Neural cell (in vitro differentiated cells): Measurements from ENCODE around the gene CHST6. TPM values are rescaled to one million over a fixed set of nuclear protein-coding genes. Genes with fewer than 3 reads are reported as not detected.
"Not testable (repeated sequence)": the region's sequence is repeated elsewhere in the genome, so short reads cannot be mapped to it uniquely, and the experiment has no call there.

ENCODE experiments used
- H2AFZ ChIP-seq: fragments of 200-600, 300-800 bp; sonication (generic), shearing (Covaris generic); 2 replicates; pipeline ENCODE4 v1.6.0; 2014; ENCODE audit warnings: low read depth, mild to moderate bottlenecking, antibody characterized with exemption, low read length, moderate library complexity
- H3F3A ChIP-seq: fragments of 200-600 bp; shearing (Covaris generic); 2 replicates; pipeline ENCODE4 v1.6.1; 2016; ENCODE audit warnings: mild to moderate bottlenecking, moderate library complexity, mixed read lengths, antibody characterized with exemption, low read length; ENCODE audit not compliant: insufficient read depth, poor library complexity, severe bottlenecking
- H3K27ac ChIP-seq: fragments of 200-600, 300-800 bp; sonication (generic), shearing (Covaris generic); 2 replicates; pipeline ENCODE4 v1.5.1; 2014; ENCODE audit warnings: mild to moderate bottlenecking, low read length, moderate library complexity
- H3K27me3 ChIP-seq: fragments of 300-800, 200-600 bp; sonication (generic), shearing (Covaris generic); 2 replicates; pipeline ENCODE4 v1.6.0; 2014; ENCODE audit warnings: mild to moderate bottlenecking, low read depth, low read length, moderate library complexity; ENCODE audit not compliant: insufficient read depth
- H3K36me3 ChIP-seq: fragments of 300-800, 200-600 bp; sonication (generic), shearing (Covaris generic); 2 replicates; pipeline ENCODE4 v1.5.1; 2014; ENCODE audit warnings: mild to moderate bottlenecking, antibody characterized with exemption, low read length, moderate library complexity; ENCODE audit not compliant: insufficient read depth
- H3K4me2 ChIP-seq: fragments of 300-800, 200-600 bp; sonication (generic), shearing (Covaris generic); 2 replicates; pipeline ENCODE4 v1.6.0; 2014; ENCODE audit warnings: mild to moderate bottlenecking, low read length
- H3K4me3 ChIP-seq: fragments of 300-800, 200-600 bp; sonication (generic), shearing (Covaris generic); 2 replicates; pipeline ENCODE4 v1.5.1; 2014; ENCODE audit warnings: mild to moderate bottlenecking, low read length, moderate library complexity
- H3K79me2 ChIP-seq: fragments of 200-600 bp; shearing (Covaris generic); replicated peaks from 2 replicates; pipeline ENCODE4 v1.6.0; 2014; ENCODE audit warnings: mild to moderate bottlenecking, low read length, moderate library complexity; ENCODE audit not compliant: insufficient read depth
- H3K9ac ChIP-seq: fragments of 300-800, 200-600 bp; sonication (generic), shearing (Covaris generic); 2 replicates; pipeline ENCODE4 v1.6.1; 2016; ENCODE audit warnings: mild to moderate bottlenecking, low read length, mixed read lengths
- H3K9me2 ChIP-seq: fragments of 200-600 bp; shearing (Covaris generic); 2 replicates; pipeline ENCODE4 v1.6.1; 2016; ENCODE audit warnings: mild to moderate bottlenecking, low read length, mixed read lengths; ENCODE audit not compliant: insufficient read depth
- H3K9me3 ChIP-seq: fragments of 200-600, 300-800 bp; sonication (generic), shearing (Covaris generic); 2 replicates; pipeline ENCODE4 v1.6.1; 2016; ENCODE audit warnings: mild to moderate bottlenecking, mixed run types, low read length, moderate library complexity, mixed read lengths
- H4K20me1 ChIP-seq: fragments of 200-600 bp; shearing (Covaris generic); 2 replicates; pipeline ENCODE4 v1.6.1; 2016; ENCODE audit warnings: mild to moderate bottlenecking, mixed run types; ENCODE audit not compliant: insufficient read depth
- EP300 ChIP-seq: fragments of 450-650 bp; conservative IDR thresholded peaks from 2 replicates; pipeline ENCODE4 v1.6.1; 2014; ENCODE audit warnings: antibody characterized with exemption, mild to moderate bottlenecking, moderate library complexity; ENCODE audit not compliant: poor library complexity, severe bottlenecking
- EZH2 ChIP-seq: fragments of 200-600, 300-800 bp; shearing (Covaris generic), sonication (generic); IDR thresholded peaks from 2 replicates; pipeline ENCODE4 v1.6.1; 2014; ENCODE audit warnings: antibody characterized with exemption, low read length, borderline replicate concordance, mild to moderate bottlenecking; ENCODE audit not compliant: insufficient read depth, poor library complexity, severe bottlenecking
- MXI1 ChIP-seq: fragments of 450-650 bp; conservative IDR thresholded peaks from 2 replicates; pipeline ENCODE4 v1.6.1; 2014; ENCODE audit warnings: antibody characterized with exemption, mild to moderate bottlenecking; ENCODE audit not compliant: poor library complexity, severe bottlenecking
- POLR2AphosphoS5 ChIP-seq: IDR thresholded peaks from 2 replicates; pipeline ENCODE4 v1.6.1; 2012
- RAD21 ChIP-seq: fragments of 450-650 bp; conservative IDR thresholded peaks from 2 replicates; pipeline ENCODE4 v1.6.1; 2014; ENCODE audit warnings: antibody characterized with exemption, mild to moderate bottlenecking, moderate library complexity
- SMC3 ChIP-seq: fragments of 450-650 bp; conservative IDR thresholded peaks from 2 replicates; pipeline ENCODE4 v1.6.1; 2014; ENCODE audit warnings: antibody characterized with exemption, mild to moderate bottlenecking, moderate library complexity; ENCODE audit not compliant: poor library complexity
- TAF1 ChIP-seq: IDR thresholded peaks from 2 replicates; pipeline ENCODE4 v1.6.1; 2012; ENCODE audit warnings: low read depth
- polyA plus RNA-seq: library from polyadenylated mRNA; depleted of rRNA; stranded (reverse); fragments of >200 nt; gene quantifications from 2 replicates; pipeline ENCODE4 v1.2.3, GENCODE V29; 2014
- TF ChIP-seq, protein P1 (sequence below): IDR thresholded peaks from 2 replicates; pipeline ENCODE4 v1.6.1; 2012; ENCODE audit warnings: borderline replicate concordance
- TF ChIP-seq, protein P2 (sequence below): fragments of 450-650 bp; IDR thresholded peaks from 2 replicates; pipeline ENCODE4 v1.5.1; 2014; ENCODE audit warnings: antibody characterized with exemption, mild to moderate bottlenecking, moderate library complexity; ENCODE audit not compliant: poor library complexity, severe bottlenecking

CHST6 gene
- polyA plus RNA-seq, 1 donor from 2014 or later = 0.02 TPM

DNA sequence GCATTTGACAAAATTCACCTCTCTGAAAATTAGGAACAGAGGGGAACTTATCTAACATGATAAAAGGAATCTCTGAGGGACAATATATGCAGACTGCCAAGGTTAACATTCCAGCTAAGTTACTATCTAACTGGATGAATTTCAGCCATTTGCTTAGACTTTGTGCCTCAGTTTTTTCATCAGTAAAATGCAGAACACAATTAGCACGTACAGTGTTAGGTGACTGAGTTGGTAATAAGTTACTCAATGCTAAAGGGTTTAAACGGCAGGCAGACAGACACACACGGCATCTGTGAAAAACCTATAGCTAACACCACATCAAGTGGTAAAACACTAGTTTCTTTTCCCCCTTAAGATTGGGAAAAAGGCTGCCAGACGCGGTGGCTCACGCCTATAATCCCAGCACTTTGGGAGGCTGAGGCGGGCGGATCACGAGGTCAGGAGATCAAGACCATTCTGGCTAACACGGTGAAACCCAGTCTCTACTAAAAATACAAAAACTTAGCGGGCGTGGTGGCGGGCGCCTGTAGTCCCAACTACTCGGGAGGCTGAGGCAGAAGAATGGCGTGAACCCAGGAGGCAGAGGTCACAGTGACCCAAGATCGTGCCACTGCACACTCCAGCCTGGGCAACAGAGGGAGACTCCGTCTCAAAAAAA lies 71.0 kb downstream of the CHST6 start:
- H3K4me3 ChIP-seq, H3F3A ChIP-seq, H4K20me1 ChIP-seq, H3K9ac ChIP-seq, H3K27me3 ChIP-seq, H3K9me2 ChIP-seq, H2AFZ ChIP-seq, H3K36me3 ChIP-seq, H3K27ac ChIP-seq, H3K4me2 ChIP-seq, H3K9me3 ChIP-seq: not testable (repeated sequence)
- H3K79me2 ChIP-seq = peaks cover 36% of the 10 kb centered on the region

DNA sequence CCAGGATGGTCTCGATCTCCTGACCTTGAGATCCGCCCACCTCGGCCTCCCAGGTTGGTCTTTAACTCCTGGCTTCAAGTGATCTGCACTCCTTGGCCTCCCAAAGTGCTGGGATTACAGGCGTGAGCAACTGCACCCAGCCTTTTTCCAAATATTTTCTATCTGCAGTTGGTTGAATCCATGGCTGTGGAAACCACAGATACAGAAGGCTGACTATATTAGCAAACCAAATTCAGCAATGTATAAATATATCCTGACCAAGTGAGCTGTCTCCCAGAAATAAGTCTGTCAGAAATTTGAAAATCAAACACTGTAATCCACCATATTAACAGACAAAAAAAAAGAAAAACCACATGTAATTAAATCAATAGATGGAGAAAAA lies 71.5 kb downstream of the CHST6 start:
- Histone ChIP-seq H3K79me2 (peaks cover 41% of the 10 kb centered on the region), H3K4me3 (no peak overlapping the region)

More for the DNA sequence above, 71.5 kb downstream of the CHST6 start:
- Histone ChIP-seq H3K4me2 (no peak overlapping the region), H3K9me3 (no peaks in the 10 kb centered on the region), H3K27ac (no peak overlapping the region), H3F3A (no peaks in the 10 kb centered on the region), H4K20me1 (no peaks in the 10 kb centered on the region), H3K9me2 (no peaks in the 10 kb centered on the region), H2AFZ (no peak overlapping the region), H3K27me3 (no peaks in the 10 kb centered on the region), H3K36me3 (no peaks in the 10 kb centered on the region), H3K9ac (no peak overlapping the region)
- TF ChIP-seq, protein P1, sequence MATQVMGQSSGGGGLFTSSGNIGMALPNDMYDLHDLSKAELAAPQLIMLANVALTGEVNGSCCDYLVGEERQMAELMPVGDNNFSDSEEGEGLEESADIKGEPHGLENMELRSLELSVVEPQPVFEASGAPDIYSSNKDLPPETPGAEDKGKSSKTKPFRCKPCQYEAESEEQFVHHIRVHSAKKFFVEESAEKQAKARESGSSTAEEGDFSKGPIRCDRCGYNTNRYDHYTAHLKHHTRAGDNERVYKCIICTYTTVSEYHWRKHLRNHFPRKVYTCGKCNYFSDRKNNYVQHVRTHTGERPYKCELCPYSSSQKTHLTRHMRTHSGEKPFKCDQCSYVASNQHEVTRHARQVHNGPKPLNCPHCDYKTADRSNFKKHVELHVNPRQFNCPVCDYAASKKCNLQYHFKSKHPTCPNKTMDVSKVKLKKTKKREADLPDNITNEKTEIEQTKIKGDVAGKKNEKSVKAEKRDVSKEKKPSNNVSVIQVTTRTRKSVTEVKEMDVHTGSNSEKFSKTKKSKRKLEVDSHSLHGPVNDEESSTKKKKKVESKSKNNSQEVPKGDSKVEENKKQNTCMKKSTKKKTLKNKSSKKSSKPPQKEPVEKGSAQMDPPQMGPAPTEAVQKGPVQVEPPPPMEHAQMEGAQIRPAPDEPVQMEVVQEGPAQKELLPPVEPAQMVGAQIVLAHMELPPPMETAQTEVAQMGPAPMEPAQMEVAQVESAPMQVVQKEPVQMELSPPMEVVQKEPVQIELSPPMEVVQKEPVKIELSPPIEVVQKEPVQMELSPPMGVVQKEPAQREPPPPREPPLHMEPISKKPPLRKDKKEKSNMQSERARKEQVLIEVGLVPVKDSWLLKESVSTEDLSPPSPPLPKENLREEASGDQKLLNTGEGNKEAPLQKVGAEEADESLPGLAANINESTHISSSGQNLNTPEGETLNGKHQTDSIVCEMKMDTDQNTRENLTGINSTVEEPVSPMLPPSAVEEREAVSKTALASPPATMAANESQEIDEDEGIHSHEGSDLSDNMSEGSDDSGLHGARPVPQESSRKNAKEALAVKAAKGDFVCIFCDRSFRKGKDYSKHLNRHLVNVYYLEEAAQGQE = no peak
- TF ChIP-seq EZH2 = no peak
- TF ChIP-seq, protein P2, sequence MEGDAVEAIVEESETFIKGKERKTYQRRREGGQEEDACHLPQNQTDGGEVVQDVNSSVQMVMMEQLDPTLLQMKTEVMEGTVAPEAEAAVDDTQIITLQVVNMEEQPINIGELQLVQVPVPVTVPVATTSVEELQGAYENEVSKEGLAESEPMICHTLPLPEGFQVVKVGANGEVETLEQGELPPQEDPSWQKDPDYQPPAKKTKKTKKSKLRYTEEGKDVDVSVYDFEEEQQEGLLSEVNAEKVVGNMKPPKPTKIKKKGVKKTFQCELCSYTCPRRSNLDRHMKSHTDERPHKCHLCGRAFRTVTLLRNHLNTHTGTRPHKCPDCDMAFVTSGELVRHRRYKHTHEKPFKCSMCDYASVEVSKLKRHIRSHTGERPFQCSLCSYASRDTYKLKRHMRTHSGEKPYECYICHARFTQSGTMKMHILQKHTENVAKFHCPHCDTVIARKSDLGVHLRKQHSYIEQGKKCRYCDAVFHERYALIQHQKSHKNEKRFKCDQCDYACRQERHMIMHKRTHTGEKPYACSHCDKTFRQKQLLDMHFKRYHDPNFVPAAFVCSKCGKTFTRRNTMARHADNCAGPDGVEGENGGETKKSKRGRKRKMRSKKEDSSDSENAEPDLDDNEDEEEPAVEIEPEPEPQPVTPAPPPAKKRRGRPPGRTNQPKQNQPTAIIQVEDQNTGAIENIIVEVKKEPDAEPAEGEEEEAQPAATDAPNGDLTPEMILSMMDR = no peak
- no peak for TF ChIP-seq TAF1
- TF ChIP-seq SMC3 = no peak
- no peak for TF ChIP-seq POLR2AphosphoS5
- TF ChIP-seq MXI1 = no peak
- no peak for TF ChIP-seq RAD21
- no peak for TF ChIP-seq EP300

Other genes with a start within 250 kb of the CHST6 start
- 38.9 and 39.1 TPM in 2 replicates for gene BCAR1, start 243.8 kb downstream of the CHST6 start, polyA plus RNA-seq
- gene CFDP1, start 61.9 kb downstream of the CHST6 start, polyA plus RNA-seq = 197 and 201 TPM in 2 replicates
- 32.2 and 35.9 TPM in 2 replicates for gene TMEM170A, start 30.8 kb downstream of the CHST6 start, polyA plus RNA-seq
- 0.84 and 2.7 TPM in 2 replicates for gene CHST5, start 40.7 kb upstream of the CHST6 start, polyA plus RNA-seq
- 19.6 and 25.6 TPM in 2 replicates for gene TMEM231, start 60.8 kb upstream of the CHST6 start, polyA plus RNA-seq
- 299 and 344 TPM in 2 replicates for gene GABARAPL2, start 70.9 kb upstream of the CHST6 start, polyA plus RNA-seq
- gene ADAT1, start 127.8 kb upstream of the CHST6 start, polyA plus RNA-seq = 62.8 and 64.5 TPM in 2 replicates
- gene KARS1, start 152.2 kb upstream of the CHST6 start, polyA plus RNA-seq = 151 and 159 TPM in 2 replicates
- 706 and 752 TPM in 2 replicates for gene TERF2IP, start 152.3 kb upstream of the CHST6 start, polyA plus RNA-seq
- gene CPHXL2, start 181.6 kb upstream of the CHST6 start, polyA plus RNA-seq = not detected in 2 replicates
- not detected in 2 replicates for gene DUXB, start 206.0 kb upstream of the CHST6 start, polyA plus RNA-seq
- gene CPHXL, start 231.0 kb upstream of the CHST6 start, polyA plus RNA-seq = not detected in 2 replicates